SK-N-SH treated with all-trans-retinoic acid at 6 μM for 48 hours (cell line): Measurements from ENCODE around the gene PRR5L.
A peak's percentile ranks its signal among the peaks of the same experiment; 100 is the strongest.
"Not testable (repeated sequence)": the region's sequence is repeated elsewhere in the genome, so short reads cannot be mapped to it uniquely, and the experiment has no call there.

ENCODE experiments used
- ATAC-seq: fragments of 200-7000 bp; cut with Tn5 transposase; 3 replicates; pipeline ENCODE4 v1.9.1; 2020; ENCODE audit warnings: mild to moderate bottlenecking, moderate library complexity
- ARNTL ChIP-seq: fragments of 450-650 bp; formaldehyde crosslinking; IDR thresholded peaks from 2 replicates; pipeline ENCODE4 v1.5.0; 2020; ENCODE audit warnings: low read depth, mild to moderate bottlenecking, moderate library complexity, borderline replicate concordance
- CREB5 ChIP-seq: fragments of 250-450 bp; sonication (Bioruptor Pico); IDR thresholded peaks from 2 replicates; pipeline ENCODE4 v1.5.1; 2020; ENCODE audit warnings: low read depth, mild to moderate bottlenecking, moderate library complexity
- CSDC2 ChIP-seq: fragments of 250-450 bp; sonication (Bioruptor Pico); IDR thresholded peaks from 2 replicates; pipeline ENCODE4 v1.5.0; 2020; ENCODE audit warnings: mild to moderate bottlenecking, moderate library complexity
- ESRRG ChIP-seq: fragments of 250-450 bp; sonication (Bioruptor Pico); IDR thresholded peaks from 2 replicates; pipeline ENCODE4 v1.6.1; 2021; ENCODE audit warnings: mild to moderate bottlenecking
- RARB ChIP-seq: fragments of 250-450 bp; sonication (Bioruptor Pico); IDR thresholded peaks from 2 replicates; pipeline ENCODE4 v1.8.0; 2021; ENCODE audit warnings: mild to moderate bottlenecking, moderate library complexity
- SNAI2 ChIP-seq: fragments of 250-450 bp; sonication (Bioruptor Pico); IDR thresholded peaks from 2 replicates; pipeline ENCODE4 v1.5.0; 2020; ENCODE audit warnings: mild to moderate bottlenecking, moderate library complexity
- ZC3H10 ChIP-seq: fragments of 250-450 bp; sonication (Bioruptor Pico); IDR thresholded peaks from 2 replicates; pipeline ENCODE4 v1.5.1; 2021; ENCODE audit warnings: mild to moderate bottlenecking, moderate library complexity
- ZFP3 ChIP-seq: fragments of 250-450 bp; sonication (Bioruptor Pico); IDR thresholded peaks from 2 replicates; pipeline ENCODE4 v1.5.0; 2020; ENCODE audit warnings: mild to moderate bottlenecking, moderate library complexity
- ZNF565 ChIP-seq: fragments of 450-650 bp; formaldehyde crosslinking; conservative IDR thresholded peaks from 2 replicates; pipeline ENCODE4 v1.5.0; 2020; ENCODE audit warnings: low read depth, mild to moderate bottlenecking, moderate library complexity
- ZNF70 ChIP-seq: fragments of 450-650 bp; formaldehyde crosslinking; IDR thresholded peaks from 2 replicates; pipeline ENCODE4 v1.5.0; 2020; ENCODE audit warnings: mild to moderate bottlenecking, moderate library complexity
- ZNF8 ChIP-seq: fragments of 450-650 bp; formaldehyde crosslinking; IDR thresholded peaks from 2 replicates; pipeline ENCODE4 v1.5.0; 2020; ENCODE audit warnings: mild to moderate bottlenecking, moderate library complexity
- TF ChIP-seq, protein P1 (sequence below): fragments of 250-450 bp; sonication (Bioruptor Pico); IDR thresholded peaks from 2 replicates; pipeline ENCODE4 v1.8.0; 2020; ENCODE audit warnings: mild to moderate bottlenecking, moderate library complexity, borderline replicate concordance
- TF ChIP-seq, protein P2 (sequence below): fragments of 250-450 bp; sonication (Bioruptor Pico); IDR thresholded peaks from 2 replicates; pipeline ENCODE4 v1.5.0; 2020; ENCODE audit warnings: mild to moderate bottlenecking, moderate library complexity
- TF ChIP-seq, protein P3 (sequence below): fragments of 250-450 bp; sonication (Bioruptor Pico); IDR thresholded peaks from 2 replicates; pipeline ENCODE4 v1.8.0; 2021; ENCODE audit warnings: low read depth, mild to moderate bottlenecking, moderate library complexity, borderline replicate concordance
- TF ChIP-seq, protein P4 (sequence below): fragments of 250-450 bp; sonication (Bioruptor Pico); IDR thresholded peaks from 2 replicates; pipeline ENCODE4 v1.5.1; 2021; ENCODE audit warnings: mild to moderate bottlenecking, moderate library complexity

The PRR5L gene

DNA sequence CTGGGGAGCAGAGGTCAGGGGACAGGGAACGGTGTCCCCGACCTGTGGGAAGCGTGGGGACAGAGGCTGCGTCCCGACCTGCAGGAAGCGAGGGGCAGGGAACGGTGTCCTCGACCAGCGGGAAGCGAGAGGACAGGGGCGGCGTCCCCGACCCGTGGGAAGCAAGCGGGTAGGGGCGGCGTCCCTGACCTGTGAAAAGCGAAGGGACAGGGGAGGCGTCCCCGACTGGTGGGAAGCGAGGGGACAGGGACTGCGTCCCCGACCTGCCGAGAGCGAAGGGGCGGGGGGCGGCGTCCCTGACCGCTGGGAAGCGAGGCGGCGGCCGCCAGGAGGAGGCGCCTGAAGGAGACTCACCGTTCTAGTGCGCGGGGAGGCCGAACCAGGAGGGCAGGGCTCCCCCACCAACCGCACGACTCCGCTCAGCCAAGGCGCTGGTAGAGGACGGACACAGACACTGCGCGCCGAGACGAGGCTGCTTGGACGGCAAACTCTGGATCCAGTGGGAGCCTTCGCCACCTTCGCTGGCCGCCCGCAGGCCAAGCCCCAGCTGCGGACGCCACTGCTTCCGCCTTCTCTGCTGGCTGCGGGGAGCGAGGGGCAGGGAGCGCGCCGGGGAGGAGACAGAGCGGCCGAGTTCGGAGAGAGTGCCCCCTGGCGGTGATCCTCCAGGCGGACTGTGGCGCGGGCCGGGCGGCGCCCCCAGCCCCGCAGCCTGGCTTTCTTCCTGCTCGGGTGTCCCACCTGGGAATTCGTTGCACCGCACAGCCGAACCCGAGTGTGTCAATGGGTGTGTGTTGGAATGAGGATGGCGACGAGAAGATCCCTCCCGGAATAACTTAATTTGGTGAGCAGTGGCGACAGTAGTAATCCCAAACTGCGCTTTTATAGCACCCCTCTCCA is 213.9 kb downstream of the PRR5L start, which contains the start of gene TRAF6 (continued):
- TF ChIP-seq CREB5 (CRISPR knock-in tag) (no peak), ZC3H10 (CRISPR knock-in tag) (no peak), ZFP3 (CRISPR knock-in tag) (peak; percentile 60; the same call in 1 of the 2 replicates), SNAI2 (no peak)
- TF ChIP-seq, protein P1, sequence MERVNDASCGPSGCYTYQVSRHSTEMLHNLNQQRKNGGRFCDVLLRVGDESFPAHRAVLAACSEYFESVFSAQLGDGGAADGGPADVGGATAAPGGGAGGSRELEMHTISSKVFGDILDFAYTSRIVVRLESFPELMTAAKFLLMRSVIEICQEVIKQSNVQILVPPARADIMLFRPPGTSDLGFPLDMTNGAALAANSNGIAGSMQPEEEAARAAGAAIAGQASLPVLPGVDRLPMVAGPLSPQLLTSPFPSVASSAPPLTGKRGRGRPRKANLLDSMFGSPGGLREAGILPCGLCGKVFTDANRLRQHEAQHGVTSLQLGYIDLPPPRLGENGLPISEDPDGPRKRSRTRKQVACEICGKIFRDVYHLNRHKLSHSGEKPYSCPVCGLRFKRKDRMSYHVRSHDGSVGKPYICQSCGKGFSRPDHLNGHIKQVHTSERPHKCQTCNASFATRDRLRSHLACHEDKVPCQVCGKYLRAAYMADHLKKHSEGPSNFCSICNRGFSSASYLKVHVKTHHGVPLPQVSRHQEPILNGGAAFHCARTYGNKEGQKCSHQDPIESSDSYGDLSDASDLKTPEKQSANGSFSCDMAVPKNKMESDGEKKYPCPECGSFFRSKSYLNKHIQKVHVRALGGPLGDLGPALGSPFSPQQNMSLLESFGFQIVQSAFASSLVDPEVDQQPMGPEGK: no peak

DNA sequence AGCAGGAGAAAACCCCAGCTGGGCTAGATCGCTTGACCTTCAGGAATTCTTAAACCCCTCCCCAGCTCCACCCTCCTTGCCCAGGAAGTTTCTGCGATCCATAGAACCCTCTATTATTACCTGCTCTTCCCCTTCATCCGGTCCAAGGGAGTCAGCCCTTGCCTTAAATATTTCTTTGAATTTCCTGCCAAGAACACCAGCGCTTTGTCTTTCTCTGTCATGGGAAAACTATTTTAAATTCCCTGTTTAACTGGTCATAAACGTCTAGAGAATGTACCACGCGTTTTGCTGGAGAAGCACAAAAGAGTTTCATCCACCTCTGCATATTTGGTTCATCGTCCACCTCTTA is 214.5 kb downstream of the PRR5L start:
- TF ChIP-seq, protein P2, sequence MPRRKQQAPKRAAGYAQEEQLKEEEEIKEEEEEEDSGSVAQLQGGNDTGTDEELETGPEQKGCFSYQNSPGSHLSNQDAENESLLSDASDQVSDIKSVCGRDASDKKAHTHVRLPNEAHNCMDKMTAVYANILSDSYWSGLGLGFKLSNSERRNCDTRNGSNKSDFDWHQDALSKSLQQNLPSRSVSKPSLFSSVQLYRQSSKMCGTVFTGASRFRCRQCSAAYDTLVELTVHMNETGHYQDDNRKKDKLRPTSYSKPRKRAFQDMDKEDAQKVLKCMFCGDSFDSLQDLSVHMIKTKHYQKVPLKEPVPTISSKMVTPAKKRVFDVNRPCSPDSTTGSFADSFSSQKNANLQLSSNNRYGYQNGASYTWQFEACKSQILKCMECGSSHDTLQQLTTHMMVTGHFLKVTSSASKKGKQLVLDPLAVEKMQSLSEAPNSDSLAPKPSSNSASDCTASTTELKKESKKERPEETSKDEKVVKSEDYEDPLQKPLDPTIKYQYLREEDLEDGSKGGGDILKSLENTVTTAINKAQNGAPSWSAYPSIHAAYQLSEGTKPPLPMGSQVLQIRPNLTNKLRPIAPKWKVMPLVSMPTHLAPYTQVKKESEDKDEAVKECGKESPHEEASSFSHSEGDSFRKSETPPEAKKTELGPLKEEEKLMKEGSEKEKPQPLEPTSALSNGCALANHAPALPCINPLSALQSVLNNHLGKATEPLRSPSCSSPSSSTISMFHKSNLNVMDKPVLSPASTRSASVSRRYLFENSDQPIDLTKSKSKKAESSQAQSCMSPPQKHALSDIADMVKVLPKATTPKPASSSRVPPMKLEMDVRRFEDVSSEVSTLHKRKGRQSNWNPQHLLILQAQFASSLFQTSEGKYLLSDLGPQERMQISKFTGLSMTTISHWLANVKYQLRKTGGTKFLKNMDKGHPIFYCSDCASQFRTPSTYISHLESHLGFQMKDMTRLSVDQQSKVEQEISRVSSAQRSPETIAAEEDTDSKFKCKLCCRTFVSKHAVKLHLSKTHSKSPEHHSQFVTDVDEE: no peak
- TF ChIP-seq CSDC2: no peak
- TF ChIP-seq, protein P3, sequence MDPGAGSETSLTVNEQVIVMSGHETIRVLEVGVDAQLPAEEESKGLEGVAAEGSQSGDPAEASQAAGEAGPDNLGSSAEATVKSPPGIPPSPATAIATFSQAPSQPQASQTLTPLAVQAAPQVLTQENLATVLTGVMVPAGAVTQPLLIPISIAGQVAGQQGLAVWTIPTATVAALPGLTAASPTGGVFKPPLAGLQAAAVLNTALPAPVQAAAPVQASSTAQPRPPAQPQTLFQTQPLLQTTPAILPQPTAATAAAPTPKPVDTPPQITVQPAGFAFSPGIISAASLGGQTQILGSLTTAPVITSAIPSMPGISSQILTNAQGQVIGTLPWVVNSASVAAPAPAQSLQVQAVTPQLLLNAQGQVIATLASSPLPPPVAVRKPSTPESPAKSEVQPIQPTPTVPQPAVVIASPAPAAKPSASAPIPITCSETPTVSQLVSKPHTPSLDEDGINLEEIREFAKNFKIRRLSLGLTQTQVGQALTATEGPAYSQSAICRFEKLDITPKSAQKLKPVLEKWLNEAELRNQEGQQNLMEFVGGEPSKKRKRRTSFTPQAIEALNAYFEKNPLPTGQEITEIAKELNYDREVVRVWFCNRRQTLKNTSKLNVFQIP: no peak
- TF ChIP-seq ARNTL (CRISPR knock-in tag): no peak
- no peak for TF ChIP-seq SNAI2
- TF ChIP-seq, protein P1: no peak
- TF ChIP-seq ESRRG (CRISPR knock-in tag): no peak
- no peak for TF ChIP-seq ZNF8 (CRISPR knock-in tag)
- no peak for TF ChIP-seq CREB5 (CRISPR knock-in tag)
- no peak for TF ChIP-seq ZC3H10 (CRISPR knock-in tag)
- TF ChIP-seq, protein P4, sequence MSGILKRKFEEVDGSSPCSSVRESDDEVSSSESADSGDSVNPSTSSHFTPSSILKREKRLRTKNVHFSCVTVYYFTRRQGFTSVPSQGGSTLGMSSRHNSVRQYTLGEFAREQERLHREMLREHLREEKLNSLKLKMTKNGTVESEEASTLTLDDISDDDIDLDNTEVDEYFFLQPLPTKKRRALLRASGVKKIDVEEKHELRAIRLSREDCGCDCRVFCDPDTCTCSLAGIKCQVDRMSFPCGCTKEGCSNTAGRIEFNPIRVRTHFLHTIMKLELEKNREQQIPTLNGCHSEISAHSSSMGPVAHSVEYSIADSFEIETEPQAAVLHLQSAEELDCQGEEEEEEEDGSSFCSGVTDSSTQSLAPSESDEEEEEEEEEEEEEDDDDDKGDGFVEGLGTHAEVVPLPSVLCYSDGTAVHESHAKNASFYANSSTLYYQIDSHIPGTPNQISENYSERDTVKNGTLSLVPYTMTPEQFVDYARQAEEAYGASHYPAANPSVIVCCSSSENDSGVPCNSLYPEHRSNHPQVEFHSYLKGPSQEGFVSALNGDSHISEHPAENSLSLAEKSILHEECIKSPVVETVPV (CRISPR knock-in tag): no peak
- no peak for TF ChIP-seq ZNF70 (CRISPR knock-in tag)
- TF ChIP-seq ZNF565 (CRISPR knock-in tag): no peak
- no peak for TF ChIP-seq RARB (CRISPR knock-in tag)
- ATAC-seq: peak; percentile 9

DNA sequence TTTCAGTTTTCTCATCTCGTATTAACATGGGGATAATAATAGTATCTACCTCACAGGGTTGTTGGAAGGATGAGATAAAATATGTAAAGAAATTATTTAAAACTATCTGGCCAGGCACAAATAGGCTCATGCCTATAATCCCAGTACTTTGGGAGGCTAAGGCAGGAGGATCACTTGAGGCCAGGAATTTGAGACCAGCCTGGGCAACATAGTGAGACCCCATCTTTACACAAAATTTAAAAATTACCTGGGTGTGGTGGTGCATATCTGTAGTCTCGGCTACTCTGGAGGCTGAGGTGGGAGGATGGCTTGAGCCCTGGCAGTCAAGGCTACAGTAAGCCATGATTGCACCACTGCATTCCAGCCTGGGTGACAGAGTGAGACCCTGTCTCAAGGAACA is 215.0 kb downstream of the PRR5L start:
- ATAC-seq: not testable (repeated sequence)
